Measurements from ENCODE around the gene TMEM91.

Gene TMEM91

DNA sequence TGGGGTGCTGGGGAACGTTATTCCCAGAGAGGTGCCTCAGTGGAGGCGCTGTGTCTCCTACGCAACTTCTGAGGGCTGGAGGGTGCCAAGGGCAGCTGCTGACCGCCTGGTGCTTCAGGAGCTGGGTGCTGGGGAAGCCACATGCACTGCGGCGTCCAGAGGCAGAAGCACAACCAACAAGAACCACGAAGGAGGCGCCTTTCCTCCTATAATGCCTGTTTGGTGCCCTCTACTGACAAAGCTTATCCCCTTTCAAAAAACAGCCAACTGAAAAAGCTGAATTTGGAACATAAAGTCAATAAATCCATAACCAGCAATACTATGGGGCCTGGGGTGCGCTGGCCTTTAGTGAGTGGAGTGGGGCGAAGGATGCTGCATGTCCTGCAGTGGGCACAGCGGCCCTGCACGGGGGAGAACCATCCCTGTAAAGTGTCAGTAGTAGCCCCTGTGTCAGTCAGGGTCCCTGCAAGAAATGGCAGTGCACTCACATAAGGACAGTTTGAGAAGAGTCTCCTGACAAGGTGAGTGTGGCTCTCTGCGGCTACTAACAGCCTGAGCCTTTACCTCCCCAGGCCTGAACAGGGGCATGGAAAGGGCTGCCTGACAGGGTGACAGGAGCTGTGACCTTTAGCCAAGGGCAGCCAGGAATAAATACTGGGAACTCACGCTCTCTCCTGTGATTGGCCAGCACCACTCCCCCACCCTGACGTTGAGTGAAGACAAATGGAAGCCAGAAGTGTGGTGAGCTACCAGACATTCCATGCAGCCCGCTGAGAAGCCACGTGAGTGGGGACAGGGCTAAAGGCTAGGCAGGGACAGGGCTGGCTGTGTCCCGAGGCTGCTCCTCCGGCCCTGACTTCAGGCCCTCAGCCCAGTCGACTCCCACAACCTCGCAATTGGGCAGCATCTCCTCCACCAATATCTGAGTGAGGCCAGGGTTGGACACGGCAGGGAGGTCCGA lies 55.4 kb downstream of the TMEM91 start:
- no peak for DNase-seq (ENCODE audit: low read depth)

DNA sequence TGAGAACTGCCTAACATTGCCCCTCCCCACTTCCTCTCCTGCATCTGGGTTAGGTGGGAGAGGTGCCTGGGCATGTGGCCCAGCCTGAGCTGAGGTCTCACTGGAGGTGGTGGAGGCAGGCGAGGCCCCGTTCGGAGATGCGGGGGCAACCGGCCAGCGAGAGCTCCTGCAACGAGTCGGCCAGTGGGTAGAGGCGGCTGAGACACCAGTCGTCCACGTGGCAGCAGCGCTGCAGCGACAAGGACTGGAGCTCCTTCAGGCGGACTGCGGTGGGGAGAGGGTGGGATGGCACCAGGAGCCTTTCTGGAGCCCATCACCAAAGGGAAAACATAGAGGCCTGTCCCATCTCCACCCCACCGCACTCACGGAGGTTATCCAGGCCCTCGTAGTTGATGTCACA lies 56.8 kb downstream of the TMEM91 start:
- DNase-seq (ENCODE audit: low read depth): no peak

All from T follicular helper cell (primary cell).